ENCODE measurements around the gene TMEM232.
"Not testable (repeated sequence)": the region's sequence is repeated elsewhere in the genome, so short reads cannot be mapped to it uniquely, and the experiment has no call there.

The TMEM232 gene

GRCh38 chr5:110716247-110717245, 9.9 kb downstream of the TMEM232 start:
- intact Hi-C loops (cut with DNase I), result loop anchor here (10.0 kb wide), 1 partner anchor 272 kb away; no protein-coding TSS in a partner anchor
- no peak for DNase-seq

GRCh38 chr5:110707260-110707844, 19.1 kb downstream of the TMEM232 start:
- DNase-seq, result peak in 1 of 10 donors; percentile 49
- intact Hi-C loops (cut with DNase I), result no loop called here

GRCh38 chr5:110705349-110705748, 21.1 kb downstream of the TMEM232 start:
- intact Hi-C loops (cut with DNase I), result no loop called here

GRCh38 chr5:110703481-110703880, 23.0 kb downstream of the TMEM232 start:
- intact Hi-C loops (cut with DNase I), result no loop called here
- DNase-seq, result no peak

More at GRCh38 chr5:110705349-110705748, 21.1 kb downstream of the TMEM232 start:
- DNase-seq, result no peak

GRCh38 chr5:110702704-110703103, 23.8 kb downstream of the TMEM232 start:
- intact Hi-C loops (cut with DNase I), result no loop called here
- no peak for DNase-seq

GRCh38 chr5:110702300-110702699, 24.2 kb downstream of the TMEM232 start:
- no peak for DNase-seq
- intact Hi-C loops (cut with DNase I), result no loop called here

- DNase-seq, result not testable (repeated sequence)
Measured at GRCh38 chr5:110692669-110693068, 33.8 kb downstream of the TMEM232 start.

GRCh38 chr5:110690587-110690986, 35.9 kb downstream of the TMEM232 start:
- DNase-seq; intact Hi-C loops (cut with DNase I): not testable (repeated sequence)

More at GRCh38 chr5:110692669-110693068, 33.8 kb downstream of the TMEM232 start:
- intact Hi-C loops (cut with DNase I), result not testable (repeated sequence)

- DNase-seq, result no peak
- intact Hi-C loops (cut with DNase I), result no loop called here
Measured at GRCh38 chr5:110687485-110687884, 39.0 kb downstream of the TMEM232 start.

- no peak for DNase-seq
- intact Hi-C loops (cut with DNase I), result no loop called here
Measured at GRCh38 chr5:110686270-110686669, 40.2 kb downstream of the TMEM232 start.

GRCh38 chr5:110681953-110682352, 44.5 kb downstream of the TMEM232 start:
- DNase-seq, result no peak
- intact Hi-C loops (cut with DNase I), result no loop called here

GRCh38 chr5:110681109-110681508, 45.4 kb downstream of the TMEM232 start:
- intact Hi-C loops (cut with DNase I), result no loop called here
- DNase-seq, result peak in 1 of 10 donors; percentile 39

- DNase-seq; intact Hi-C loops (cut with DNase I): not testable (repeated sequence)
Measured at GRCh38 chr5:110676554-110676953, 49.9 kb downstream of the TMEM232 start.

- no peak for DNase-seq
- intact Hi-C loops (cut with DNase I), result no loop called here
Measured at GRCh38 chr5:110665184-110665726, 61.2 kb downstream of the TMEM232 start.

GRCh38 chr5:110663525-110663924, 62.9 kb downstream of the TMEM232 start:
- DNase-seq, result no peak
- intact Hi-C loops (cut with DNase I), result no loop called here

GRCh38 chr5:110658006-110658405, 68.5 kb downstream of the TMEM232 start:
- intact Hi-C loops (cut with DNase I), result no loop called here
- DNase-seq, result no peak

- intact Hi-C loops (cut with DNase I), result no loop called here
- no peak for DNase-seq
Measured at GRCh38 chr5:110653231-110653970, 73.1 kb downstream of the TMEM232 start.

- intact Hi-C loops (cut with DNase I), result no loop called here
- no peak for DNase-seq
Measured at GRCh38 chr5:110651507-110651906, 75.0 kb downstream of the TMEM232 start.

GRCh38 chr5:110644357-110644756, 82.1 kb downstream of the TMEM232 start:
- no peak for DNase-seq
- intact Hi-C loops (cut with DNase I), result no loop called here

Data from posterior cingulate gyrus (tissue), 11 donors.